ENCODE data around the gene ANO4.
"Not testable (repeated sequence)": the region's sequence is repeated elsewhere in the genome, so short reads cannot be mapped to it uniquely, and the experiment has no call there.

The ANO4 gene

GRCh38 chr12:100987552-100988521, 193.3 kb downstream of the ANO4 start:
- peaks cover 10% of the 10 kb centered on the region for H3K4me1 ChIP-seq (ENCODE audit: insufficient read depth, low read length)
- H3K9ac ChIP-seq (ENCODE audit: low read depth, low read length), result no peak overlapping the region

GRCh38 chr12:100989509-100989908, 194.9 kb downstream of the ANO4 start:
- not testable (repeated sequence) for H3K9ac ChIP-seq (ENCODE audit: low read depth, low read length); H3K9me3 ChIP-seq (ENCODE audit: control insufficient read depth, insufficient read depth, low read length); H3K36me3 ChIP-seq (ENCODE audit: insufficient read depth, low read length)
- H3K4me1 ChIP-seq (ENCODE audit: insufficient read depth, low read length), result peaks cover 10% of the 10 kb centered on the region

More at GRCh38 chr12:100987552-100988521, 193.3 kb downstream of the ANO4 start:
- H3K9me3 ChIP-seq (ENCODE audit: control insufficient read depth, insufficient read depth, low read length), result no peaks in the 10 kb centered on the region
- H3K36me3 ChIP-seq (ENCODE audit: insufficient read depth, low read length), result no peaks in the 10 kb centered on the region

- Histone ChIP-seq H3K9me3 (ENCODE audit: control insufficient read depth, insufficient read depth, low read length) (no peaks in the 10 kb centered on the region), H3K36me3 (ENCODE audit: insufficient read depth, low read length) (no peaks in the 10 kb centered on the region), H3K4me1 (ENCODE audit: insufficient read depth, low read length) (peaks cover 10% of the 10 kb centered on the region), H3K9ac (ENCODE audit: low read depth, low read length) (no peak overlapping the region)
Measured at GRCh38 chr12:100991102-100991501, 196.5 kb downstream of the ANO4 start.

- Histone ChIP-seq H3K9me3 (ENCODE audit: control insufficient read depth, insufficient read depth, low read length) (no peaks in the 10 kb centered on the region), H3K4me1 (ENCODE audit: insufficient read depth, low read length) (peaks cover 6% of the 10 kb centered on the region), H3K36me3 (ENCODE audit: insufficient read depth, low read length) (no peaks in the 10 kb centered on the region)
Measured at GRCh38 chr12:100992194-100992593, 197.6 kb downstream of the ANO4 start.

GRCh38 chr12:100993916-100994450, 199.4 kb downstream of the ANO4 start:
- no peaks in the 10 kb centered on the region for H3K9me3 ChIP-seq (ENCODE audit: control insufficient read depth, insufficient read depth, low read length)
- no peaks in the 10 kb centered on the region for H3K4me1 ChIP-seq (ENCODE audit: insufficient read depth, low read length)
- no peak overlapping the region for H3K9ac ChIP-seq (ENCODE audit: low read depth, low read length)
- H3K36me3 ChIP-seq (ENCODE audit: insufficient read depth, low read length), result no peaks in the 10 kb centered on the region

More at GRCh38 chr12:100992194-100992593, 197.6 kb downstream of the ANO4 start:
- H3K9ac ChIP-seq (ENCODE audit: low read depth, low read length), result no peak overlapping the region

GRCh38 chr12:100995201-100995600, 200.6 kb downstream of the ANO4 start:
- Histone ChIP-seq H3K9ac (ENCODE audit: low read depth, low read length) (no peak overlapping the region), H3K9me3 (ENCODE audit: control insufficient read depth, insufficient read depth, low read length) (no peaks in the 10 kb centered on the region), H3K36me3 (ENCODE audit: insufficient read depth, low read length) (no peaks in the 10 kb centered on the region), H3K4me1 (ENCODE audit: insufficient read depth, low read length) (no peaks in the 10 kb centered on the region)

- Histone ChIP-seq H3K9ac (ENCODE audit: low read depth, low read length) (no peak overlapping the region), H3K9me3 (ENCODE audit: control insufficient read depth, insufficient read depth, low read length) (no peaks in the 10 kb centered on the region), H3K36me3 (ENCODE audit: insufficient read depth, low read length) (no peaks in the 10 kb centered on the region), H3K4me1 (ENCODE audit: insufficient read depth, low read length) (no peaks in the 10 kb centered on the region)
Measured at GRCh38 chr12:100995771-100996170, 201.2 kb downstream of the ANO4 start.

GRCh38 chr12:101001669-101002068, 207.1 kb downstream of the ANO4 start:
- Histone ChIP-seq H3K4me1 (ENCODE audit: insufficient read depth, low read length) (no peaks in the 10 kb centered on the region), H3K9ac (ENCODE audit: low read depth, low read length) (no peak overlapping the region), H3K36me3 (ENCODE audit: insufficient read depth, low read length) (no peaks in the 10 kb centered on the region), H3K9me3 (ENCODE audit: control insufficient read depth, insufficient read depth, low read length) (no peaks in the 10 kb centered on the region)

GRCh38 chr12:101002696-101003419, 208.3 kb downstream of the ANO4 start:
- no peaks in the 10 kb centered on the region for H3K4me1 ChIP-seq (ENCODE audit: insufficient read depth, low read length)
- H3K9ac ChIP-seq (ENCODE audit: low read depth, low read length), result no peak overlapping the region
- no peaks in the 10 kb centered on the region for H3K9me3 ChIP-seq (ENCODE audit: control insufficient read depth, insufficient read depth, low read length)
- H3K36me3 ChIP-seq (ENCODE audit: insufficient read depth, low read length), result no peaks in the 10 kb centered on the region

GRCh38 chr12:101004898-101005297, 210.3 kb downstream of the ANO4 start:
- H3K9me3 ChIP-seq (ENCODE audit: control insufficient read depth, insufficient read depth, low read length), result peaks cover 9% of the 10 kb centered on the region
- no peaks in the 10 kb centered on the region for H3K36me3 ChIP-seq (ENCODE audit: insufficient read depth, low read length)
- no peak overlapping the region for H3K9ac ChIP-seq (ENCODE audit: low read depth, low read length)
- no peaks in the 10 kb centered on the region for H3K4me1 ChIP-seq (ENCODE audit: insufficient read depth, low read length)

GRCh38 chr12:101009274-101009673, 214.7 kb downstream of the ANO4 start:
- no peaks in the 10 kb centered on the region for H3K4me1 ChIP-seq (ENCODE audit: insufficient read depth, low read length)
- H3K9ac ChIP-seq (ENCODE audit: low read depth, low read length), result no peak overlapping the region
- no peaks in the 10 kb centered on the region for H3K36me3 ChIP-seq (ENCODE audit: insufficient read depth, low read length)
- peaks cover 9% of the 10 kb centered on the region for H3K9me3 ChIP-seq (ENCODE audit: control insufficient read depth, insufficient read depth, low read length)

GRCh38 chr12:101010896-101011295, 216.3 kb downstream of the ANO4 start:
- H3K36me3 ChIP-seq (ENCODE audit: insufficient read depth, low read length), result no peaks in the 10 kb centered on the region
- H3K9me3 ChIP-seq (ENCODE audit: control insufficient read depth, insufficient read depth, low read length), result peaks cover 9% of the 10 kb centered on the region
- H3K9ac ChIP-seq (ENCODE audit: low read depth, low read length), result no peak overlapping the region
- H3K4me1 ChIP-seq (ENCODE audit: insufficient read depth, low read length), result no peaks in the 10 kb centered on the region

- no peaks in the 10 kb centered on the region for H3K36me3 ChIP-seq (ENCODE audit: insufficient read depth, low read length)
- peaks cover 10% of the 10 kb centered on the region; the same call in 1 of the 2 replicates for H3K4me1 ChIP-seq (ENCODE audit: insufficient read depth, low read length)
- peaks cover 9% of the 10 kb centered on the region for H3K9me3 ChIP-seq (ENCODE audit: control insufficient read depth, insufficient read depth, low read length)
- H3K9ac ChIP-seq (ENCODE audit: low read depth, low read length), result no peak overlapping the region
Measured at GRCh38 chr12:101013993-101014392, 219.4 kb downstream of the ANO4 start.

- peaks cover 14% of the 10 kb centered on the region; the same call in 1 of the 2 replicates for H3K4me1 ChIP-seq (ENCODE audit: insufficient read depth, low read length)
- H3K9ac ChIP-seq (ENCODE audit: low read depth, low read length), result no peak overlapping the region
Measured at GRCh38 chr12:101015044-101015443, 220.5 kb downstream of the ANO4 start.

More at GRCh38 chr12:101015044-101015443, 220.5 kb downstream of the ANO4 start:
- Histone ChIP-seq H3K9me3 (ENCODE audit: control insufficient read depth, insufficient read depth, low read length) (peaks cover 4% of the 10 kb centered on the region; the same call in 1 of the 2 replicates), H3K36me3 (ENCODE audit: insufficient read depth, low read length) (no peaks in the 10 kb centered on the region)

Data from ES-I3 (cell line).